DMS79 treated with DMSO at 0.1 percent for 48 hours (cell line): ENCODE measurements around the gene ST6GALNAC4.
"Not testable (repeated sequence)": the region's sequence is repeated elsewhere in the genome, so short reads cannot be mapped to it uniquely, and the experiment has no call there.

ENCODE experiments used
- DNase-seq: peaks from one replicate; lab custom pipeline; 2025; lab: John Stamatoyannopoulos, UW

Gene ST6GALNAC4

DNA sequence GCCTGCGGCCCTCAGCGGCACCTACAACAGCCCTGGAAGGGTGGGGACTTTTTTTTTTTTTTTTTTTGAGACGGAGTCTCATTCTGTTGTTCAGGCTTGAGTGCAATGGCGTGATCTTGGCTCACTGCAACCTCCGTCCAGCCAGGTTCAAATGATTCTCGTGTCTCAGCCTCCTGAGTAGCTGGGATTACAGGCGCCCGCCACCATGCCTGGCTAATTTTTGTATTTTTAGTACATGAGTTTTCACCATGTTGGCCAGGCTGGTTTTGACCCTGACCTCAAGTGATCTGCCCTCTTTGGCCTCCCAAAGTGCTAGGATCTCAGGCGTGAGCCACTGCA lies 46.7 kb downstream of the ST6GALNAC4 start:
- DNase-seq = not testable (repeated sequence)

DNA sequence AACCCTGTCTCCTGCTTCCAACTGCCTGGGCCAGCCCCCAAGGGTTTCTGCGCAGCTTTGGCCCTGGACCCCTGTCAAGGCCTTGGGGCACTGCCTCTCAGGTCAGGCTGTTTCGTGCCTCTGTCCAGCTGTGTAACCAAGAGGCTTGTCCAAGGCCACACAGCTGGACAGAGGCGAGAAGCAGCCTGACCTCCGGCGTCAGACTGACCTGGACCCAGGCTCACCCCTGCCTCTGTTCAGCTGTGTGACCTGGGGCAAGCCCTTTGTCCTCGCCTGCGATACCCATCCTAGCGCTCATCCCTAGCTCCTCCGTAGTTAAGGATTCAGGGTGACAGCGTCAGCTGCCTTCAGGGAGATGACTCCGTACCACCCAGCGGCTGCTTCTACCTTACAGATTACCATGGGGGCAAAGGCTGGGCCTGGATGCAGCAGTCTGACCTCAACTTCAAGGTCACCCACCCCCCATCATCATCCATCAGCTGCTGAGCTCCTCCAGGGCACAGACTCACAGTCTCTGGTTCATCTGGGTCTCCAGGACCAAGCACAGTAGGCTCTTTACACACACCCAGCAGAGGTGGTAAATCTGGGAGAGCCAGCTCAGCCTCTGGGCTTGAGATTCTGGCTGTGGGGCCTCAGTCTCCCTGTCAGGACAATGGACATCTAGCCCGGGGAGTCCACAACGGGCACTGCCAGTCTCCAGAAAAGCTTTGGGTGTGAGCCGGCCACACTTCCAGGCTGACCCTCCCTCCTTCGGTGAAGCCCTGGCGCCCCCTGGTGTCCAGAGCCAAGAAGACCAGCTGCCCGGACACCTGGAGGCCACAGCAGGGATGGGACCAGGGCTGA lies 47.3 kb downstream of the ST6GALNAC4 start:
- DNase-seq = peak; percentile 49

DNA sequence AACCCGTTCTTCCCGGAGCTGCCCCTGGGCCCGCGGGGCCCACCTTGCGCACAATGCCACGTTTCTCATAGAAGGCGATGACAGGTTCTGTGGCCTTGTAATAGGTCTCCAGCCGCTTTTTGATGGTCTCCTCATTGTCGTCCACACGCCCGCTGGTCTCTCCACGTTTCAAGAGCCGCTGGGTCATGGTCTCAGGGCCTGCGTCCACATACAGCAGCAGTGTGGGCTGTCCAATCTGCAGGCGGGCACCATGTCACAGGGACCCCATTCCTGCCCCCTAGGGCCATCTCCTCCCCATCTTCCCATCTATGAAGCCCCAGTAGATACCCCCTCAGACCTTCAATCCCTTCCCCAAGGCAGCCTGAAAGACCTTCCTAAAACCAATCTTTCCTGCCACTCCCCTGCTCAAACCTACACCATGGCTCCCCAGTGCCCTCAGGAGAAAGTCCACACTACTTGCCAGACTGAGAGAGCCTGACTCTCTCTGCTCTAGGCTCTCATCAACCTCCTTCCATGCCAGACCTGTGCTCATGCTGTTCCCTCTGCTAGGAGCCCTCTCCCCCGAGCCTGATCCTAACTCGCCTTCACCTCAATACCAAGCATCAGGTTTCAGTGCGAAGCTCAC lies 48.5 kb downstream of the ST6GALNAC4 start:
- no peak for DNase-seq

- no peak for DNase-seq
Measured at GRCh38 chr9:127867356-127868277, 49.2 kb downstream of the ST6GALNAC4 start.

- DNase-seq = no peak
Measured at GRCh38 chr9:127866535-127866934, 50.3 kb downstream of the ST6GALNAC4 start.

DNA sequence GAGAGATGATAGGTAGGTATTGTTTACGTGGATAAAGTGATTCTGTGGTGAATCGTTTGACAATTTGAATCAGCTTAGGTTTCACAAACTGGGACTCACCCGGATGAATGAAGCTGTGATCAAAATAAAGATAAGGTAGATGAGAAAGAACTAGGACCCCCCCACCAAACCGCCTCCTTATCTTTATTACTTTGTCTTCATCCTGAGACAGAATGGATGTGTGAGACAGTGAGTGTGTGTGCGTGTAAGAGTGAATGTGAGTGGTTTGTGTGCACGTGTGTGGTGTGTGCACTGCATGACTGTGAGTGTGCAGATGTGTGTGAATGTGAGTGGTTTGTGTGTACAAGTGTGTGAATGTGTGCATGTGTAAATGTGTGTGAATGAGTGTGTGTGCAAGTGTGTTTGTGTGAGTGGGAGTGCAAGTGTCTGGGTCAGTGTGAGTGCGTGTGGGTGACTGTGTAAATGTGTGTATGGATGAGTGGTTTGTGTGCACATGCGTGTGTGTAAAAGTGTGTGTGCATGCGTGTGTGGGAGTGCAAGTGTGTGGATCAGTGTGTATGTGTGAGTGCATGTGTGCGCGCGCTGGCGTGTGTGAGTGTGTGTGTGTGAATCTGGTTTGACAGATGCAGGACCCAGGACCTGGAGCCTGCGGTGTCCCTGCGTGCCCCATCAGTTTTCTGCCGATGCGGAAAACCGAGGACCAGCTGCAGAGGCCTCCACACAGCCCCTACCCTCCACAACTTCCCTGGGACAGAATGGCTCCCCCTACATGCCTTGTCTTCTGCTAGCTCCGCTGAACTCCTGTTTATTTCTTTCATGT lies 51.0 kb downstream of the ST6GALNAC4 start:
- DNase-seq = no peak

GRCh38 chr9:127863191-127863621 lies 53.6 kb downstream of the ST6GALNAC4 start:
- DNase-seq = no peak

DNA sequence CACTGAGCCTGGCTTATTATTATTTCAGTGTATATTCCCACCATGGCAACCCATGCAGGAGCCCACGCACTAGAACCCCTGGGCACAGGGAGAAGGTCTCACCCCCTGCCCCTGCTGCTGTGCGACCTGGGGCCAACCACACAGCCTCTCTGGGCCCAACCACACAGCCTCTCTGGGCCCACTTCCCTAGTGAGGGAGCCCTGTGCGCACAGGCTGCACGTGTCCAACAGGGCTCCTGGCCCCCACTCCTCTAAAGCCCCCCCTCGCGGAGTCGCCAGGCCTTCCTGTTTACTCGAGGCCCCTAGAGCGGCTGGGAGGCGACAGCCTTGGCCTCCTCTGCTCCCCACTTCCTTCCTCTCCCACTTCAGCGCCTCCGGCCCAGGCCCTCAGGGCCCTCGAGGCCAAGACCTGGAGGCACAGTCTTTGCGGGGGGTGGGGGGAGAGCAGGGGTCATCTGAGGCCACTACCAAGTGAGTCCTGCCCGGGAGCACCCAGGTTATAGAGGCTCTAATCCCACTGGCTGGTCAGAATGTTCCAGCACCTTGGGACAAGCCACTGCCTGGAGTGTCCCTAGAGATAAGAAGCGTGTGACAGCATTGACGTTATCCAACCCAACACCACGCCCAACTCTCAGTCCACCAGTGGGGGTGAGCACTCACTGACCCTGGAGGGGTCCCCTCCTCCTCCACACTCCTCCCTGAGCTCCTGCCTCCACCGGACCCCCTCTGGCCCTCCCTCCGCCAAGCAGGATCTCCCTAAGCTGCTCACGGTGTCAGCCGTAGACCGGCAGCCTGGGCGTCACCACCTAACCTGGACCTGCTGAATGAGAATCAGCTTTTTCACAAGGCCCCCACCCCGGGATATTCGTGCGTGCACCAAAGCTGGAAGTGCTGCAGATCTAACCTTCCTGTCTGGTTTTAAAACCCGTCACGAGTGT lies 54.5 kb downstream of the ST6GALNAC4 start:
- no peak for DNase-seq

DNA sequence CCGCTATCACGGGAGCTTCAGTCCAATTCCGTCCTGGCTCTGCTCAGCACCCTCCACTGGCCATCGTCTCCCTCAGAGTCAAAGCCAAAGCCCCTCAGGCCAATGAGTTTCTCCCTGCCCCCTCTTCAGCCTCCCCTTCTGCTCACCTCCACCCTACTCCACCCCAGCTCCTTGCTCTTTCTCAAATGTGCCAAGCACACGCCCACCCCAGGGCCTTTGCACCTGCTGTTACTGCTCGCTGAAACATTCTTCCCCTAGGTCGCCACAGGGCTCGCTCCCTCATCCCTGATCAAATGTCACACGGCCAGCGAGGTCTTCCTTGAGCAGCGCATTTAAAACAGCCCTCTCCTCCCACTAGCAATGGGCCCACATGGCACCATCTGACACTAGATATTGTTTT lies 56.1 kb downstream of the ST6GALNAC4 start:
- no peak for DNase-seq

DNA sequence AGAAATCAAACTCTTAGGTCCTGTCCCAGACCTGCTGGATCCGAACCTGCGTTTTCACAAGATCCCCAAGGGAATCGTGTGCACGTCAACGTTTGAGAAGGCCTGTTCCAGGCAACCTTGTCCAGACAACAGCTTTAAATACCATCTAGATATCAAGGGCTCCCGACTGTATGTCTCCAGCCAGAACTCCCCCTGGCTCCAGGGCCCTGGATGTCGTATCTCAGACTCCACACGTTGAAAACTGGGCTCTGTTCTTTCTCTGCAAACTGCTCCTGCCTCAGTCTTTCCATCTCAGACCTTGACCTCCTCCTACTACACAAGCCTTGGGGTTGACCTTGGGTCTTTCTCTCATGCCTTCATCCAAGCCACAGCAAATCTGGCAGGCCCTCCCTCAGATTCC lies 56.6 kb downstream of the ST6GALNAC4 start:
- no peak for DNase-seq

DNA sequence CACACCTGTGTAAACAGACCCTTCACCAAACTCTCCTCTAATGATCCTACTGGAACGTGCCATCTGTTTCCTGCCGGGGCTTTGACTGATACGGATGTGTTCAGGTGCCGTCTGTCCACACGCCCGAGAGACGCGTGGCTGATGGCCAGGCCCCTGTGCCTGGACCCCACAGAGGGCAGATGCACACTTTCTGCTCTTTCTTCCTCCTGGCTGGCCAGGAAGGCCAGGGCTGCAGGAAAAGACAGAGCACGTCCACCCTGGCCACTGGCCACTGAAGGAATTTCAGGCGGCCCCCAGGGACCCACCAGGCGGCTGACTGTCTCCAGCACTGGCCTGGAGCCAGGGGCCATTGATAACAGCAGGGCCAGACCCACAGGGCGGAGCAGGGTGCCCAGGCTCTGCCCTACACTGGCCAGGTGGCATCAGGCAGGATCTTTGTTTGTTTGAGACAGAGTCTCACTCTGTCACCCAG lies 58.8 kb downstream of the ST6GALNAC4 start:
- peak; percentile 24 for DNase-seq
